Measurements from ENCODE around the gene NAV1.

GRCh38 chr1:201501144-201501543, 37.8 kb upstream of the NAV1 start:
- TF ChIP-seq EP300 (IDR thresholded peaks at IDR 0.05; ENCODE audit: low read depth) (no peak), CTCF (IDR thresholded peaks at IDR 0.05) (no peak)
